MM.1S (cell line): ENCODE results near the gene DNALI1.

Source experiments
- CTCF ChIP-seq: fragments of 300-600 bp; sonication (generic); IDR thresholded peaks from 2 replicates; pipeline ENCODE4 v1.5.1; 2016; ENCODE audit warnings: antibody characterized with exemption, low read length, mixed read lengths
- EZH2 ChIP-seq: fragments of 300-600 bp; sonication (generic); optimal IDR thresholded peaks from 2 replicates; pipeline ENCODE3; 2017; ENCODE audit warnings: low read depth, mild to moderate bottlenecking, antibody characterized with exemption, low read length, mixed read lengths
- EZH2phosphoT487 ChIP-seq: fragments of 300-600 bp; sonication (generic); IDR thresholded peaks from 2 replicates; pipeline ENCODE4 v1.6.1; 2018; ENCODE audit warnings: antibody characterized with exemption, low read length

DNA sequence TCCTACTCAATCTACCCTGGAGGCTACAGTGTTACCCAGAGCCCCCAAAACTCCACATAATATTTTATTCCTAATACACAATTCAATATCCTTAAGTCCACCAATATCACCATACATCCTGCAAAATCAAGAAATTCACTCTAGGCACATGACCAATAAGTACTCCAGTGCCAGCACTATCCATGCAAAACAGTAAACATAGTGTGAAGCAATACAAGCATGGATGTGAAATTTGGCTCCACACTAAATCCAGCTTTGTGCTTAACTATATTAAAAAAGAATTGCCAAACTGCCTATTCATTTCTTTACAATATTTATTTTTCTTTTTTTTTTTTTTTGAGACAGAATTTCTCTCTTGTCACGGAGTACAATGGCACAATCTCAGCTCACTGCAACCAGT, 39.2 kb upstream of the DNALI1 start:
- no peak for TF ChIP-seq CTCF
- no peak for TF ChIP-seq EZH2phosphoT487
- TF ChIP-seq EZH2 = no peak
